HepG2 (cell line): Measurements from ENCODE around the gene LGALS3. TPM values are rescaled to one million over a fixed set of nuclear protein-coding genes. Genes with fewer than 3 reads are reported as not detected.
A peak's percentile ranks its signal among the peaks of the same experiment; 100 is the strongest.

Source experiments
- ATF7-NPFF ChIP-seq: sonication (generic); formaldehyde crosslinking; IDR thresholded peaks from 2 replicates; pipeline ENCODE4 v1.8.1; 2023; ENCODE audit warnings: mild to moderate bottlenecking, low read depth, missing genetic modification reagents, moderate library complexity
- CHCHD3 ChIP-seq: sonication (generic); formaldehyde crosslinking; IDR thresholded peaks from 2 replicates; pipeline ENCODE4 v1.8.0; 2022; ENCODE audit warnings: mild to moderate bottlenecking, missing genetic modification reagents, moderate library complexity
- CTCF ChIP-seq: sonication (generic); formaldehyde crosslinking; IDR thresholded peaks from 2 replicates; pipeline ENCODE4 v1.5.0; 2020; ENCODE audit warnings: mild to moderate bottlenecking, missing genetic modification reagents, moderate library complexity
- ELK4 ChIP-seq: sonication (generic); formaldehyde crosslinking; IDR thresholded peaks from 2 replicates; pipeline ENCODE4 v1.9.0; 2021; ENCODE audit warnings: missing genetic modification reagents, borderline replicate concordance
- ERF ChIP-seq: IDR thresholded peaks from 2 replicates; pipeline ENCODE4 v1.6.1; 2018; ENCODE audit warnings: missing biosample characterization, missing genetic modification reagents
- GPN1 ChIP-seq: sonication (generic); formaldehyde crosslinking; IDR thresholded peaks from 2 replicates; pipeline ENCODE4 v1.5.1; 2020; ENCODE audit warnings: missing genetic modification reagents, borderline replicate concordance
- MED13 ChIP-seq: sonication (generic); formaldehyde crosslinking; IDR thresholded peaks from 2 replicates; pipeline ENCODE4 v1.5.0; 2020; ENCODE audit warnings: missing genetic modification reagents
- RERE ChIP-seq: IDR thresholded peaks from 2 replicates; pipeline ENCODE4 v1.6.1; 2016; ENCODE audit warnings: low read depth, missing genetic modification reagents, missing compliant biosample characterization
- SRSF9 ChIP-seq: fragments of 200-400 bp; formaldehyde crosslinking; IDR thresholded peaks from 2 replicates; pipeline ENCODE4 v1.6.1; 2018; ENCODE audit warnings: borderline replicate concordance, mild to moderate bottlenecking, low read depth, low read length; ENCODE audit not compliant: insufficient read depth, poor library complexity, severe bottlenecking
- SUZ12 ChIP-seq: fragments of 150-350 bp; IDR thresholded peaks from 2 replicates; pipeline ENCODE4 v1.6.1; 2014; ENCODE audit warnings: low read depth, low read length
- SYNCRIP ChIP-seq: fragments of 200-400 bp; formaldehyde crosslinking; IDR thresholded peaks from 2 replicates; pipeline ENCODE4 v1.6.1; 2018; ENCODE audit warnings: mild to moderate bottlenecking, low read depth, low read length; ENCODE audit not compliant: insufficient read depth
- THYN1 ChIP-seq: sonication (generic); formaldehyde crosslinking; IDR thresholded peaks from 2 replicates; pipeline ENCODE4 v1.8.1; 2023; ENCODE audit warnings: low read depth, mild to moderate bottlenecking, moderate library complexity, missing genetic modification reagents, borderline replicate concordance
- XRCC5 ChIP-seq: fragments of 200-400 bp; formaldehyde crosslinking; optimal IDR thresholded peaks from 2 replicates; pipeline ENCODE3; 2017; ENCODE audit warnings: mild to moderate bottlenecking, low read length
- ZNF17 ChIP-seq: sonication (generic); formaldehyde crosslinking; IDR thresholded peaks from 2 replicates; pipeline ENCODE4 v1.5.0; 2020; ENCODE audit warnings: mild to moderate bottlenecking, missing genetic modification reagents
- ZNF607 ChIP-seq: sonication (generic); formaldehyde crosslinking; IDR thresholded peaks from 2 replicates; pipeline ENCODE4 v1.5.1; 2020; ENCODE audit warnings: missing genetic modification reagents, mild to moderate bottlenecking, borderline replicate concordance
- ZNF703 ChIP-seq: sonication (generic); formaldehyde crosslinking; IDR thresholded peaks from 2 replicates; pipeline ENCODE4 v1.5.1; 2020; ENCODE audit warnings: missing genetic modification reagents, mild to moderate bottlenecking, moderate library complexity, borderline replicate concordance
- ZNF75D ChIP-seq: sonication (generic); formaldehyde crosslinking; IDR thresholded peaks from 2 replicates; pipeline ENCODE4 v1.8.1; 2023; ENCODE audit warnings: missing genetic modification reagents, mild to moderate bottlenecking, borderline replicate concordance
- ZNF784 ChIP-seq: sonication (generic); formaldehyde crosslinking; IDR thresholded peaks from 2 replicates; pipeline ENCODE4 v1.5.1; 2020; ENCODE audit warnings: missing genetic modification reagents, mild to moderate bottlenecking, borderline replicate concordance
- ZNF788 ChIP-seq: sonication (generic); formaldehyde crosslinking; IDR thresholded peaks from 2 replicates; pipeline ENCODE4 v1.5.0; 2020; ENCODE audit warnings: mild to moderate bottlenecking, missing genetic modification reagents, borderline replicate concordance
- polyA plus RNA-seq, 8 experiments: library from polyadenylated mRNA; depleted of rRNA in 3 of 8; stranded (reverse) in 7 of 8; unstranded in 1 of 8; fragments of >200 nt; fragmentation: Illumina TruSeq in 4 of 8; extraction: Trizol in 4 of 8; gene quantifications; 2 replicates each; pipeline versions ENCODE4 v1.2.1 to v1.2.3, GENCODE V29; 2011 to 2016; ENCODE audit warnings: low read depth in 4 of 8, missing spikeins in 1 of 8, mixed read lengths in 1 of 8; ENCODE audit not compliant: insufficient read depth in 1 of 8
- total RNA-seq, 5 experiments: library from RNA; depleted of rRNA; stranded (reverse); fragments of >200 nt; fragmentation: Illumina TruSeq; extraction: Trizol; gene quantifications; 2 replicates each; pipeline ENCODE4 v1.2.3, GENCODE V29; 2016; ENCODE audit warnings: low read depth in 1 of 5

The LGALS3 gene
- total and polyA plus RNA-seq, 2 of the 13 experiments (the other 11 are each of a cell fraction or from before 2014, with no cell fraction given) = 5.0 to 97.4 TPM

GRCh38 chr14:55103005-55103640 is 25.9 kb upstream of the LGALS3 start (continued):
- 0 out of 2 replicates have a peak, but pooled peaks have one; percentile 15 for TF ChIP-seq CTCF (CRISPR knock-in tag)
- no peak for TF ChIP-seq ZNF703 (CRISPR knock-in tag)
- TF ChIP-seq ELK4 (CRISPR knock-in tag) = no peak
- peak; percentile 30; the same call in 1 of the 2 replicates for TF ChIP-seq ZNF784 (CRISPR knock-in tag)
- no peak for TF ChIP-seq ATF7-NPFF
- TF ChIP-seq ZNF788 (CRISPR knock-in tag) = peak; percentile 50; the same call in 1 of the 2 replicates
- TF ChIP-seq SYNCRIP = no peak
- no peak for TF ChIP-seq CHCHD3
- TF ChIP-seq MED13 = no peak
- no peak for TF ChIP-seq ZNF75D (CRISPR knock-in tag)
- TF ChIP-seq SUZ12 = no peak
- TF ChIP-seq XRCC5 = peak; percentile 51
- no peak for TF ChIP-seq SRSF9
- peak; percentile 30; the same call in 1 of the 2 replicates for TF ChIP-seq RERE (CRISPR knock-in tag)
- no peak for TF ChIP-seq ZNF607 (CRISPR knock-in tag)
- TF ChIP-seq ERF (CRISPR knock-in tag) = peak; percentile 54; the same call in 1 of the 2 replicates
- no peak for TF ChIP-seq GPN1 (CRISPR knock-in tag)
- TF ChIP-seq ZNF17 (CRISPR knock-in tag) = no peak
- TF ChIP-seq THYN1 (CRISPR knock-in tag) = no peak
